D341Med (cell line): ENCODE data around the gene KCNMA1.
"Not testable (repeated sequence)": the region's sequence is repeated elsewhere in the genome, so short reads cannot be mapped to it uniquely, and the experiment has no call there.

ENCODE experiments used
- DNase-seq: peaks from one replicate; pipeline ENCODE4 v3.0.0; 2012; ENCODE audit warnings: low spot score

The KCNMA1 gene

DNA sequence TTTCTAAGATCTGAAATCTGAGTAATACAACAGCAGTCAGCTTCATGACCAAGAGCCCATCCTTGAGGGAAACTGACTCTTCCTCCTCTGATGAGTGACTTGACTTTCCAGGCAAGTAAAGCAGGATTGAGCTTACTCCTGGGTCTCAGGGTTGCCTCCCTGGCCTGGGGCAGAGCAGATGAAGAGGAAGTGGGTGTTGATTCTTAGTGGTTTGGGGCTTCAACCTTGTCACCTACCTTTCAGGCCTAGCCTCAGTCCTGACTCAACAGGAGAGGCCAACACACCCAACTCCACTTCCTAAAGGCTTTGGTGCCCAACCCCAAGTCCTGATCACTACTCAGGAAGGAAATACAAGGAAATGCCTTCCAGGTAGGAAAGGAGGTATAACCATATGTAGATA, 54.1 kb downstream of the KCNMA1 start:
- DNase-seq: no peak

DNA sequence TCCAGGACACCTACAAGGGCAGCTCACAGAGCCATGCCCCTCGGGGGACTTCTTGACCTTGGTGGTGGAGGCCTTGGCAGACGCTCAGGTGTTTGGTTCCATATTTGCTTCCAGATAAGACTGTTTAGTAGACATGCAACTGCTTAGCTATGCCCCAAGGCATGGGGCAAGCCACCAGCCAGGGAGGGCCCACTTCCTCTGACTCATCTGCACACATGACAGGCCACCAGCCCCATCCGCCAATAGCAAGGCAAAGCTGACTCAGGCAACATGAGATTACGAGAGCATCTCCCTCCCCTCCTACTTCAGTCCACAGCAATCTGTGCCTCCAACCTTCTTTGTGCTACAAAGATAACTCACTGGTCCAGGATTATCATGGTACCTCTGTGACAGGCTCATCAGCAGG, 54.9 kb downstream of the KCNMA1 start:
- DNase-seq: no peak

DNA sequence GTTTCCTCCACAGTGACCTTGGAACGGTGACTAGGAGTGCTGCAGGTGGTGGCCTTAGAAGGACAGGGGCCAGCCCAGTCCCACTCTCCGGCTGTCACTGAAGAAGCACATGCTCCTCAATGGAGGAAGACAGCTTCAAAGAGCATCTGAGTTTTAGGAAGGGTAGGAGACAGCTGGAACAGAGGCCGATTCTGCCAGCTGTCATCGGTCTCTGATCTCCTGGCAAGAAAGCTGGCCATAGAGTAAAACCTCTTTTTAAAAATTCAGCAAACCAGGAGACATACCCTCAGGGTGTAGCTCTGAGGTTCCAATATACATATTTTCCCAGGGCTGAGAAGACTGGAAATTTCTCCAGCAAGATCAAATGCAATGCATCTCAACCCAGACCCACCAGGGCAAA, 55.9 kb downstream of the KCNMA1 start:
- DNase-seq: no peak

DNA sequence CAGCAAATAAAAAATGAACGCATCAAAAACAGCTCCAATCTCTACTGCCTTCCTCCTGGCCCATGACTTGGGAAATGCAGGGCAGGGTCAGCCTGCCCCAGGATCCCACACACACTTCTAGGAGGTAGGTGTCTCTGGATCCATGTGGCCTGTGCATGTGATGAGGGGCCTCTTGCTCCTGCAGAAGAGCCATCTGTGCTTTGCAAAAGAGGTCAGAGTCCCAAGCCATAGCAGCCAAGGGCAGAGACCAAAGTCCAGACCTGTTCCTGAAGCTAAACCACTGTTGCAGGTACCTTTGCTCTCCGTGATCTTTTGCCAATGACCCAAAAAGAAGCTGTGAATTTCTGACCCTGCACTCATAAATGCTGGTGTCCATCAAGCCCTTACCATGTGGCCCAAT, 57.1 kb downstream of the KCNMA1 start:
- DNase-seq: no peak

DNA sequence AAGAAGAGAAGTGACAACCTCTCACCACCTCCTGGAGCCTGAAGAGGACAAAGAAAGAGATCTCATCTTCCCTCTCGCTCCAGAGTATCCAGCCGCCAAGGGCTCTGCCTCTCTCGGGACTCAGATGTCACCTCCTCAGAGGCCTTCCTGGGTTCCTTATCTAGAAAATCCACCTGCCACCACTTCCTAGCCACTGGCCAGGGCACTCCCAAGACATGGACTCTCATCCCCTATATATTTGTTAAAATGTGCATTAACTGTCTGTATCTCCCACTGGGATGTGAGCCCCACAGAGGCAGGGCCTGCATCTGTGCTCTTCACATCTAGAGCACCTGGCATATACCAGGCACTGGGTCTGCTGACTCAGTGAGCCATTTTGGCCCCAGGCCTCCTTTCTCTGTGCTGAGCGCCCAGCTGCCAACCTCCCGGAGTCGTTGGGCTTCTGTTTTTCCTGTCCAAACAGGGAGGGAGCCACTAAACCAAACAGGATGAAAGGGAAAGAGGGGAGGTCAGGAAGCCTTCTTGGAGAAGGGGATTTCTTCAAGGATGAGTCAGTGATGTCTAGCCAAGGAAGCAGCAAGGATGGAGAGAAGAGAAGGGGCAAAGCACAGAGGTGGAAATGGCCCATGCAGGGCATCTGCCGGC, 58.9 kb downstream of the KCNMA1 start:
- DNase-seq: no peak

DNA sequence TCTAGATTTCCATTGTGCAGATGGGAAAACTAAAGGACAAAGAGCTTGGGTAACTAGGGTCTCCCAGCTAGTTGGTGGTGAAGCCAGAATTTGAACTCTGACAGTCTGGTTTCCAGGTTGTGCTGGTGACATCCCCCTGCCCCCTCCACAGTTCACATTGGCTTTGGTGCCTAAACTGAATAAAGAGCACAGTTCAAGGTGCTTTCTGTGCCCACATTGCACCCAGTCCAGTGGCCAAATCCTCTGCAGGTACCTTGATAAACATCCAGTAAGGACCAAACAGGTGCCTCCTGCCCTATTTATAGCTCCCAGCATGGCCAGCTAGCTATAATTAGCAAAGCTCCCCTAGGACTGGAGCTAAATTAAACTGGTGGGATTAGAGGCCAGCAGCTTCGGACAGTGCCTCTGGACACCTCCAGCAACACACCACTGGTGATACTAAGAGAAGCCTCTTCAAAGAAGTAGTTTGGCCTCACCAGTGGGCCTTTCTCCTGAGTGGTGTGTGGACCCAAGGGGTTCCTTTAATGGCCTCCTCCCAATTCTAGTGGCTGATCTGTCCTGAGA, 59.9 kb downstream of the KCNMA1 start:
- no peak for DNase-seq

DNA sequence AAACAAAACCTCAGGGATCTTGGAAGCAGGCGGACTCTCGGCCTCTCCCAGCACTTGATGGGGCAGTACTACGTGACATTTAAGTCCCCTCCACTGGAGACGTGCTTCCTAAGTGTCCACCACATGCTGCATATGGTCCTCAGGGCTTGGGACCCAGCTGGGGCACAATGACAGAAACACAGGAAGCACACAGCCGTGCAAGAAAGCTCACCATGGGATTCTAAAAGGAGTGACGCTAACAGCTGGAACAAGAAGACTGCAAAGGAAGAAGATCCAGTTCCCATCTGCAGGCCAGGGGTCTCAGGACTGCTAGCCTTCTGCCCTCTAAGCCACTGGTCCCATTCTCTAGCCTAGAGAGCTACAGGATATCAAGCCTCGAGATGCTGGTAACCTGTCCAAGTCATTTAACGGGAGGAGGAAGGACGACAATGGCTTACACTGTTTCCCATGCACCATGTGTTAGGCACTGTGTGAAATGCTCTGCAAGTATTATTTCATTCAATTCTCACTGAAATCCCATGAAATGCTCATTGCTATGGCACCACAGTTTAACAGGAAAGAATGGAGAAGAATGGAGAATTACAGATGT, 61.1 kb downstream of the KCNMA1 start:
- DNase-seq: no peak

DNA sequence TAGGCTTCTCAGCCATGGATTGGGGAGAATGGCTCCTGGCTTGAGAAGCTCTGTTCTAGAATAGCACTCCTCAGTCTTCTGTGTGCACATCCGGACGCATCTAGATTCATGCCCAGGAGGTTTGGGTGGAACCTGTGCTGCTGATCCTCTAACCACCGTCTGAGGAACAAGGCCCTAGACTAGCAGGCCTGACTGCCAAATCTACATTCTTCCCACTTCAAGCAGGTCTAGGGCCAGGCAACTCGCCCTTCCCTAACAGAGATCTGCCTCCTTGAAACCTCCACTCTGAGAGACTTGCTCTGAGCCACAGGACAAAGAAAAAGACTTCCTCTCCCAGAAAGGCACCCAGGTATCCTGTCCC, 61.6 kb downstream of the KCNMA1 start:
- DNase-seq: no peak

DNA sequence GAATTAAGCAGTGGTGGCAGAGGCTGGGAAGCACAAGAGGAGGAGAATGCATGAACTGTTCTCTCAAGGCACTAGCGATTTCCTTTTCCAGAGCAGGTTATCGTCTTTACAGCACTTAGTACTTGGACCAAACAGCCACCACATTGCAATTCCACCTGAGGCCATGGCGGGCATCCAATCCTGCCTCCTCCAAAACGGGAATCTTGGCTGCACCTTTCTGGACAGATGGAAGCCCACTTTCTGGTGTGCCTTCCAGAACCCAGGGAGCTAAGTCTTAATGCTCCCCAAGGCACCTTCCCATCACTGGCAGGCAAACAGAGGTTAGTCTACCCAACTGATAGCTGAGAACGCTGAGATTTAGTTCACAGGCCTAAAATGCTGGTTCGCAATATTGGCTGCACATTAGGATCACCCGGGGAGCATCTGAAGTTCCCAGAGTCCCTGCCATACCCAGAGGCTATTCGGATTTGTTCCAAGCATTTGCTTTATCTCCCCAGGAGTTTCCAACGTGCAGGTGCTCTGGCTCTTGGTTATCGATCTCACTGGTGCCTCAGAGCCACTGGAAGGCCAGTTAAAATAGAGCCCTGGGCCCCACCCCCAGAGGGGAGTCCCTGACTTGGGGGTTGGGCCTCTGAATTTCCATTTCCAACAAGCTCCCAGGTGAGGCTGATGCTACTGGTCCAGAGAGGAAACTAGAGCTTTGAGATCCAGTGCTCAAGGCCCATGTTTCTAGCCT, 62.2 kb downstream of the KCNMA1 start:
- DNase-seq: no peak

DNA sequence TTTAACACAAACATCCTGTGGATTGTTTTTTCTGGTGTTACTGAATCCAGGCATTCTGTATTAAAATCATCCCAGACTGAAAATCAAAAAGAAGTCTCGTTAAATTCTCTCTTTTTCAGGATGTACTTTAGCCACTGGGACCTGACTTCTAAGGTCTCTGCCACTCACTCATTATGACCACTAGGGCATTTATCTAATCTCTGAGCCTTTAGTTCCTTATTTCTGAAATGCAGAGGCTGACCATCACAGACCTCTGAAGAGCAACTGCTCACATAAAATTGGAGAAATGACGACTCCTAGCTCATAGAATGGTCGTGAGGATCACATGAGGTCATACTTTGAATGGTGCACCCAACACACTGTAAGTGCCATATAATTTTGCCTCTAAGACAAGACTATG, 63.2 kb downstream of the KCNMA1 start:
- DNase-seq: no peak

DNA sequence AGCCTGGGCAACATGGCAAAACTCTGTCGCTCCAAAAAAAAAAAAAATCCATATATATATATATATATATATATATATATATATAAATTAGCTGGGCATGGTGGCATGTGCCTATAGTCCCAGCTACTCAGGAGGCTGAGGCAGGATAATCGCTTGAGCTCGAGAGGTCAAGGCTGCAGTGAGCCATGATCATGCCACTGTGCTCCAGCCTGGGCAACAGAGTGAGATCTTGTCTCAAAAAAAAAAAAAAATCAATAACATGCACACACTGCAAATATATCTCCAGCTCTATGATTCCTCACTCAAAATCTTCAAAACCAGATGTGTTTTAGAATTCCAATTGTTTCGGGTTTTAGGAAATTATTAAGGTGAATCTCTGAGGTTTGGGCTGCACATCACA, 65.1 kb downstream of the KCNMA1 start:
- DNase-seq: not testable (repeated sequence)

DNA sequence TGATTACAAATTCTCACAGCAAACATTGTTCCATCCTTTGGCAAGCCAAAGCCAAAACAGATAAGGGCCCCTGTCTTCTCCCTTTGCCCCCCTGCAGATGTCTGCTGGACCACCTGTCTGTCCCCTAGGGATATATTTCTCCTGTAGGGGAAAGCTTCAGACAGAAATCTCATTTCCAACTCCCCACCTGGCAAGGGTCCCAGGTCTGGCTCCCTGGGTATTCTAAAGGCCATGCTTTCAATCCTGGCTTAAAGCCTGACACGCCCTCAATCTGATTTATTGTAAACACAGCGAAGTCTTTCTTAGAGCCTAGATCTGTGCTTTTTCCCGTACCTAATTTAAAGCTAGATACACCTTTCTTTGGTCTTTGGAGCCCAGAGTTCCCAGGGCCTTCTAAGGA, 66.1 kb downstream of the KCNMA1 start:
- peak; percentile 53 for DNase-seq

DNA sequence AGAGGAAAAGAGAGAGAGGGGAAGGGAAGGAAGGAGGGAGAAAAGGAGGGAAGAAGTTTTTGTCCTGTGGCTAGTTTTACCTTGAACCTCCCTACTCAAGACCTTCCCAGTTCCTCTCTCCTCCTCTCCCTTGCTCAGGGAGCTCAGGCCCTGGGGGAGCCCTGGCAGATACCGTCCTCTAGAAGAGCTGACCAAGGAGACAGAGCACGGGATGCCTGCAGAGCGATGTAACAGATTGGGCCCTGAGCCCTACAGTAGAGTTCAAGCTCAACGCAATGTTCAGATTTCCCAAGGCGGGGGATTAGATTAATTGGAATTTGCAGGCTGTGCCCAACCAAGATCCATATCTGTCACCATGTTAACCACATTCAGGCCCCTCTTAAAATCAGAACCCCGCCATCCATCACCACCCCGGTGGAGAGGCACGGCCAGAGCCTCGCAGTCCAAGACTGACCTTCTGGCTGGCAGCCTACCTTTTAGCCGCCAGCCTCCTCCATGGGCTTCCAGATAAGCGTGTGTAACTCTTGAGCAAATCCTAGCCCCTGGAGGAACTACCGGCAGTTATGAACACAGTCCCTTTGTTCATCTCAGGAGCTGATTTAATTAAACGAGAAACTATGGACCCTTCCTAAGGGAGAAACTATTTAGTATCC, 70.6 kb downstream of the KCNMA1 start:
- no peak for DNase-seq

DNA sequence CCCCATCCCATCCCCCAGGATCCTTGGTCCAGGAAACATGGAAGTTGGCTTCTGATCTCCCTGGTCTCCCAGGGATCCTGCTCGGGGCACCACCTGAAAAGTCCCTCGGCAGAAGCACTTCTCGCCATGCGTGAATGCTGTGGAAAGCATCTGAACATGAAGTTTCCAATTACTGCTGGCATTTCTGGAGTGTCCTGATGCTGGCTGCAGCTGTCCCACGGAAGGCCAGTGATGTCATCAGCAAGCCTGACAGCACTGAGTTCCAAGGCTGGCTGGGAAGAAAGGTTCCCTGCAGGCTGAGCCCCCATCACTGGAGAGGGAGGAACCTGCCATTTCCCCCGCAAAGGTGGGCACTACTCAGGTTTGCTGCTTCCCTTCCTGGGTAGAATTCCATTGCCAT, 71.4 kb downstream of the KCNMA1 start:
- no peak for DNase-seq

DNA sequence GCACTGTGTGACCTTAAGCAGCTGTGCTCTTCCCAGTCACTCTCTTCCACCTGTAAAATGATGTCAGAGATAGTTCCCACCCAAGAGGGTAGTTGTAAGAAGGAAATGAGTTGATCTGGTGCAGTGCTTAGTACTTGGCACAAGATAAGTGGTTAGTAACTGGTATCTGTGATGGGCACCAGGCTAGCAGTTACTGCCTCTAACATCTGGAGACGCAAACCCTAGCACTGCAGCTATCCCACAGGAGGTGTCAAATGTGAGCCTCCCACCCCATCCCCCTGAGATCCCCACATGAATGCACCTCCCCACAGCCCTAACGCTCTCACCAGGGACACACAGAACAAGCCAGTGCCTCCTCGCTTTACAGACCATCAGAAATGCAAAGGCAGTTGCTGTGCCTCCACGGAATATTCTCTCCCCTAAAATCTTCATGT, 72.0 kb downstream of the KCNMA1 start:
- DNase-seq: no peak

DNA sequence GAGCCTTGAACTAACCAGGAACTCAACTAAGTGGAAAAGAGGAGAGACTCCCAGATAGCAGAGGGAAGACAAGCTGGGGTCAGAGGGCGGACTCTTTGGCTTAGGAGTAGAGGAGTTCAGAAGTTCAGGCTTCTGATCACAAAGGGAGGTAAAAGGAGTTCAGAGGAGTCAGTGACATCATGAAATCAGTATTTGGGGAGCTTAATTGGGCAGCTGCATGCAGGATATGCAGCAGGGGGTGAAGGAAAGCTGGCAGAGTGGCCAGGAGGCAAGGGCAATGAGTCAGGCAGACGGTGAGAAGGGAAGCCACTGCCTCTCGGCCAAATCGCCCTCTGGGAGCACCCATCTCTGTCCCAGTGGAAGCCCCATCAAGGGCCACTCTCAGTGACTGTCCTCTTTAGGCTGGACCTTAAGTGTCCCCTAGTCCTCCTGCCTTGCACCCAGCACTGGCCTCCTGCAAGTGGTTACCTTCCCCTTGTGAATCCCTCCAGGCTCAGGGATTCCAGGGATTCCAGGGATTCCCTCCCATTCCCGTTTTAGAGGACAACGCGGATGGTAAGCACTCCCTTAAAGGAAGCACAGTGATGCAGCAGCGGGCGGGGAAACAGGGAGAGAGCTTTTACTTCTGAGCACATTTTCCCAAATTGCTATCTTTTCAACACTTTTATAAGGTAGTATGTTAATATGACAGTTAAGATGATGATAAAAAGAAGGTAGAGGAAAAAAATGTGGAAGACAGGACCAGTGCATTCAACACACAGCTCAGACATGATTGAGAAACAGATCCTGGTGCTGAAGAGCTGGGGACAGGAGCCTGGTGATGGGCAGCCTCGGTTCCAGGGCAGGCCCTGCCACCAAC, 72.6 kb downstream of the KCNMA1 start:
- DNase-seq: no peak

DNA sequence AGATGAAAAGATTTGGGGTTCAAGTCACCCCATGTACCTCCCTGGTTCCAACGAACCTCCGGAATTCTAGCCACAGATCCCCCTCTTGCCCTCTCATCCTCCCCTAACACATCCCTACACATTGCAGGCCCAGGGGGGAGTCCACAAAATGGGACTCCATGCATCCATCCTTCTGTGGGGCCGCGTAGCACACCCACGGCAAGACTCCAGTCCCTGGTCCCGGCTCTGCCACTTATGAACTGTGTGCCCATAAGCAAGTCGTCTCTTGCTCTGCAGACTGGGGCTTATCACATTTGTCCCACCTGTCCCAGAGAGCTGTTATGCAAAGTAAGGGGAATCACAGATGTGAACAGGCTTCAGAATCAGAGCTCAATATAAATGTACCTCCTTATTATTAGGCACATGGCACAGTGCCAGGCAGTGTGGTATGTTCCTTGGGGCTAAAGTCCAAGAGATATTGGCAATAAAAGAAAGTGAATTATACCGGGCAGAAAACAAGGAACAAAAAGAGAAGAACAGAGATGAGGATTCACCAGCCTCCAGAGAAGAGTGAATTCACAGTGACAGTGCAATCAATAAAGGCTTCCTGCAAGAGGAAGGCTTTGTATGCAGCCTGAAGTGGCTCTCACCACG, 73.9 kb downstream of the KCNMA1 start:
- DNase-seq: no peak

DNA sequence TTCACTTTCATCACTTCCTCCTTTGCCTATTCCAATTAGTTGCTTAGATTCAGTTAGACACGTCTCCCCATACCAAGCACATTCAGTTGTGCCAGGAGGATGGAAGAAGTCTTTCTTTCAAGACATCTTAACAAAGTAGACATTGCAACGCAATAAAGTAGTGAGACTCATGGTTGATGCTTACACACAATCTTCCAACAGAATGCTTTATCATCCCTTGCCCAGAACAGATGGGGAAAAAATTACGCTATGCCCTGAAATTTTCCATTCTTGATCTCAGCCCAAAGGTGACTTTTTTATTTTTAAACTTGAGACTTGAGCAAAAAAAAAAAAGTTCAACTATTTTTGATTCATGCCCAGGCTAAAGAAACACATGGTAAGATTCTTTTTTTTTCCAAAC, 74.9 kb downstream of the KCNMA1 start:
- no peak for DNase-seq

DNA sequence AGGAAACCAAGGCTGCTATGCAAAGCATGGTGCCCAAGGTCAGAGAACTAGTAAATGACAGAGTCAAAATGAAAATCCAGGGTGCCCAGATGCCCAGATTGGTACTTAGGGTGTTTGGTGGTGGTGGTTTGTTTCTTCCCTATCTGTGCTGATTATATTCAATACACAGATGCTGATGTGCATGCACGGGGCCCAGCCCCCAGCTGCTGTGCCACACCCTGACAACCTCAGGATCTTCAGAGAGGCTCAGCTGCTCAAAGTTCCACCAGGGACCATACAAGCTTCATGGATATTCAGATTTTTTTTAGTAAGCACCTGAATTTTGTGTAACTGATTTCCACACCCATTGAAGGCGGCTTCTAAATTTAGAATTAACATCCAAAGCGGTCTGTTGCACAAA, 75.6 kb downstream of the KCNMA1 start:
- DNase-seq: no peak

DNA sequence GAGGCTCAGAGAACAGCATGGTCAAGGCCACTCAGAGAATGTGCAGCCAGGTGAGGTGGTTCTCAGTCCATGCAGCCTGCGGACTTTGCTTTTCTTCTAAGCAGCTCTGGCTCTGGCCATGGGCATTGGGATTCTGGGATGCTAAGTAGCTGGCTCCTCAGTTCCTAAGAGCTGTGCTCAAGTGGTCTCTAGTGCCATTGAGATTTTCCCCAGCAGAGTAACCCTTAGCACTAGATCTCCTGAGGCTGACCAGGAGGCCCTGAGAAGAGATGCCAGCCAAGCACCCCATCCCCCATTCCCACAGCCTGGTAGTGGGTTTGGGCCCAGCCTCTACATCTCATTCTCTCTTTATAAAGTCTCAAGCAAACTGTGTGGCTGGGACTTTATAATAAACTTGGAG, 77.1 kb downstream of the KCNMA1 start:
- DNase-seq: no peak

DNA sequence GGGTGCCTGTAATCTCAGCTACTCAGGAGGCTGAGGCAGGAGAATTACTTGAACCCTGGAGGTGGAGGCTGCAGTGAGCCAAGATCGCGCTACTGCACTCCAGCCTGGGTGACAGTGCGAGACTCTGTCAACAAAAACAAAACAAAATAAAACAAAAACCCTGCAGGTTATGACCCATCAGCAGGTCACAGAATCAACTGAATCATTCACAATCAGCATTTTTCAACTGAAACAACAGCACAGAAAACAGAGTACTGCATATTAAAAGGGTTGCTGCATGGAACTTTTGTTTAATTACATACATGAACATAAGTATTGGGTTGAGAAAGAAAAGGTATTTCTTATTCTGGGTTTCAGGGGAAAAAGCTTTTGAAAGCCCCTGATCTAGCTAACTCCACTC, 77.6 kb downstream of the KCNMA1 start:
- DNase-seq: no peak
